ENCODE measurements around the gene DNM3.

The DNM3 gene

GRCh38 chr1:172238965-172239364 is 397.7 kb downstream of the DNM3 start:
- DNase-seq (ENCODE audit: low spot score): no peak

- no peak for DNase-seq (ENCODE audit: low spot score)
Observed at GRCh38 chr1:172239901-172240300, 398.6 kb downstream of the DNM3 start.

GRCh38 chr1:172241540-172241939 is 400.2 kb downstream of the DNM3 start:
- DNase-seq (ENCODE audit: low spot score): no peak

GRCh38 chr1:172244865-172245264 is 403.6 kb downstream of the DNM3 start:
- no peak for DNase-seq (ENCODE audit: low spot score)

GRCh38 chr1:172245788-172246187 is 404.5 kb downstream of the DNM3 start:
- no peak for DNase-seq (ENCODE audit: low spot score)

- no peak for DNase-seq (ENCODE audit: low spot score)
Observed at GRCh38 chr1:172246521-172247390, 405.5 kb downstream of the DNM3 start.

GRCh38 chr1:172251486-172251885 is 410.2 kb downstream of the DNM3 start:
- DNase-seq (ENCODE audit: low spot score): no peak

GRCh38 chr1:172252321-172252720 is 411.0 kb downstream of the DNM3 start:
- no peak for DNase-seq (ENCODE audit: low spot score)

GRCh38 chr1:172252958-172253357 is 411.7 kb downstream of the DNM3 start:
- DNase-seq (ENCODE audit: low spot score): no peak

GRCh38 chr1:172254521-172255222 is 413.4 kb downstream of the DNM3 start:
- DNase-seq (ENCODE audit: low spot score): no peak

- DNase-seq (ENCODE audit: low spot score): no peak
Observed at GRCh38 chr1:172255223-172255560, 413.9 kb downstream of the DNM3 start.

- no peak for DNase-seq (ENCODE audit: low spot score)
Observed at GRCh38 chr1:172265905-172266304, 424.6 kb downstream of the DNM3 start.

- no peak for DNase-seq (ENCODE audit: low spot score)
Observed at GRCh38 chr1:172266528-172267174, 425.4 kb downstream of the DNM3 start.

- DNase-seq (ENCODE audit: low spot score): no peak
Observed at GRCh38 chr1:172268237-172268636, 426.9 kb downstream of the DNM3 start.

- DNase-seq (ENCODE audit: low spot score): no peak
Observed at GRCh38 chr1:172269084-172269483, 427.8 kb downstream of the DNM3 start.

- no peak for DNase-seq (ENCODE audit: low spot score)
Observed at GRCh38 chr1:172269644-172270043, 428.3 kb downstream of the DNM3 start.

GRCh38 chr1:172270605-172271004 is 429.3 kb downstream of the DNM3 start:
- no peak for DNase-seq (ENCODE audit: low spot score)

GRCh38 chr1:172272087-172272486 is 430.8 kb downstream of the DNM3 start:
- DNase-seq (ENCODE audit: low spot score): no peak

- no peak for DNase-seq (ENCODE audit: low spot score)
Observed at GRCh38 chr1:172273647-172274396, 432.5 kb downstream of the DNM3 start.

GRCh38 chr1:172275478-172275877 is 434.2 kb downstream of the DNM3 start:
- DNase-seq (ENCODE audit: low spot score): no peak

GRCh38 chr1:172276120-172276818 is 435.0 kb downstream of the DNM3 start:
- no peak for DNase-seq (ENCODE audit: low spot score)

GRCh38 chr1:172277275-172277674 is 436.0 kb downstream of the DNM3 start:
- DNase-seq (ENCODE audit: low spot score): no peak

Data from left forelimb (tissue), 1 donor.